ENCODE measurements around the gene MINPP1. TPM values are rescaled to one million over a fixed set of nuclear protein-coding genes. Genes with fewer than 3 reads are reported as not detected.

The MINPP1 gene
- total and polyA plus RNA-seq, 2 of the 4 experiments (the other 2 are of a cell fraction) = 11.7 to 14.4 TPM

DNA sequence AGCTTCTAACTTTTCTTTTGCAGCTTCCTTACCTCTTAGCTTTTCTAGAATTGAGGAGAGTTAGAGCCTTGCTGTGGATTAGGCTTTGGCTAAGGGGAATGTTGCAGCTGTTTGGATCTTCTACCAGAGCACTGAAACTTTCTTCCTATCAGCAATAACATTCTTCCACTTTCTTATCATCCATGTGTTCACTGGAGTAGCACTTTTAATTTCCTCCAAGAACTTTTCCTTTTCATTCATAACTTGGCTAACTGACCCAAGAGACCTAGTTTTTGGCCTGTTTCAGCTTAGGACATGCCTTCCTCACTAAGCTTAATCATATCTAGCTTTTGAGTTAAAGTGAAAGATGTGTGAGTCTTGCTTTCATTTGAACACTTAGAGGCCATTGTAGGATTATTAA, 19.6 kb downstream of the MINPP1 start:
- no peak for ATAC-seq (ENCODE audit: low read depth)
- H3K4me3 ChIP-seq (ENCODE audit: insufficient read depth, low read depth, low read length) = no peak overlapping the region
- no peak overlapping the region for H3K18ac ChIP-seq (ENCODE audit: low read depth, low read length)
- no peak overlapping the region for H2AFZ ChIP-seq (replicated peaks; ENCODE audit: low read length, poor library complexity)
- no peak overlapping the region for H4K8ac ChIP-seq (ENCODE audit: low read depth in 2 of 2, low read length in 2 of 2)
- H3K14ac ChIP-seq (replicated peaks; ENCODE audit: low read depth, low read length) = no peak overlapping the region
- ChIA-PET CTCF (no interaction called here), POLR2A (ENCODE audit: unreplicated experiment) (no interaction called here)
- no peak overlapping the region for H2AK5ac ChIP-seq (ENCODE audit: low read depth, low read length)
- intact Hi-C loops (cut with micrococcal nuclease) (no loop called here), dilution Hi-C loops (cut with HindIII; ENCODE audit: low sequenced_read_pairs, unreplicated experiment) (no loop called here), in situ Hi-C loops (cut with MboI; ENCODE audit: low sequenced_read_pairs) (loop anchor here (25.0 kb wide), 1 partner anchor 312 kb away; no protein-coding TSS in a partner anchor)
- H3K4me1 ChIP-seq (ENCODE audit: control insufficient read depth, insufficient read depth, low read length) = no peaks in the 10 kb centered on the region
- no peaks in the 10 kb centered on the region for H3K9me3 ChIP-seq (ENCODE audit: control insufficient read depth, insufficient read depth, low read length)
- H3K79me1 ChIP-seq (ENCODE audit: low read depth in 1 of 2, low read length in 2 of 2) = peaks cover 7 to 13% of the 10 kb centered on the region in 2 experiments
- H4K20me1 ChIP-seq (ENCODE audit: insufficient read depth, low read length) = no peaks in the 10 kb centered on the region
- no peak overlapping the region; the same call in 1 of the 2 replicates for H3K23ac ChIP-seq (ENCODE audit: low read depth, low read length)
- no peak overlapping the region for H2AK9ac ChIP-seq (replicated peaks; ENCODE audit: low read depth, low read length, poor library complexity)
- no peak overlapping the region for H3K4me2 ChIP-seq (ENCODE audit: low read depth, low read length)
- no peak overlapping the region for H2BK120ac ChIP-seq (ENCODE audit: low read depth, low read length)
- no peak overlapping the region for H2BK15ac ChIP-seq (ENCODE audit: low read depth, low read length)
- H4K91ac ChIP-seq (ENCODE audit: insufficient read depth, low read depth, low read length) = no peak overlapping the region
- H2BK20ac ChIP-seq (ENCODE audit: low read depth, low read length) = no peak overlapping the region
- no peak overlapping the region for H4K5ac ChIP-seq (ENCODE audit: low read depth, low read length)
- TF ChIP-seq MAZ (IDR thresholded peaks at IDR 0.05; ENCODE audit: borderline replicate concordance, low read depth, low read length) = no peak
- no peak for TF ChIP-seq POLR2A (IDR thresholded peaks at IDR 0.05; ENCODE audit: low read depth, low read length)
- TF ChIP-seq ELK1 (IDR thresholded peaks at IDR 0.05; ENCODE audit: borderline replicate concordance, low read depth, low read length) = no peak
- no peak for TF ChIP-seq CHD1 (IDR thresholded peaks at IDR 0.05; ENCODE audit: low read depth, low read length)
- no peak for TF ChIP-seq MAFK (IDR thresholded peaks at IDR 0.05; ENCODE audit: low read depth, low read length)
- no peak for TF ChIP-seq BHLHE40 (IDR thresholded peaks at IDR 0.05; ENCODE audit: low read depth, low read length)
- no peak for TF ChIP-seq CEBPB (IDR thresholded peaks at IDR 0.05; ENCODE audit: low read depth, low read length)
- TF ChIP-seq NFE2L2 (IDR thresholded peaks at IDR 0.05; ENCODE audit: low read depth, low read length) = no peak
- TF ChIP-seq RCOR1 (IDR thresholded peaks at IDR 0.05; ENCODE audit: insufficient replicate concordance, low read length) = no peak
- TF ChIP-seq, protein P1, sequence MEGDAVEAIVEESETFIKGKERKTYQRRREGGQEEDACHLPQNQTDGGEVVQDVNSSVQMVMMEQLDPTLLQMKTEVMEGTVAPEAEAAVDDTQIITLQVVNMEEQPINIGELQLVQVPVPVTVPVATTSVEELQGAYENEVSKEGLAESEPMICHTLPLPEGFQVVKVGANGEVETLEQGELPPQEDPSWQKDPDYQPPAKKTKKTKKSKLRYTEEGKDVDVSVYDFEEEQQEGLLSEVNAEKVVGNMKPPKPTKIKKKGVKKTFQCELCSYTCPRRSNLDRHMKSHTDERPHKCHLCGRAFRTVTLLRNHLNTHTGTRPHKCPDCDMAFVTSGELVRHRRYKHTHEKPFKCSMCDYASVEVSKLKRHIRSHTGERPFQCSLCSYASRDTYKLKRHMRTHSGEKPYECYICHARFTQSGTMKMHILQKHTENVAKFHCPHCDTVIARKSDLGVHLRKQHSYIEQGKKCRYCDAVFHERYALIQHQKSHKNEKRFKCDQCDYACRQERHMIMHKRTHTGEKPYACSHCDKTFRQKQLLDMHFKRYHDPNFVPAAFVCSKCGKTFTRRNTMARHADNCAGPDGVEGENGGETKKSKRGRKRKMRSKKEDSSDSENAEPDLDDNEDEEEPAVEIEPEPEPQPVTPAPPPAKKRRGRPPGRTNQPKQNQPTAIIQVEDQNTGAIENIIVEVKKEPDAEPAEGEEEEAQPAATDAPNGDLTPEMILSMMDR (conservative IDR thresholded peaks at IDR 0.05; ENCODE audit: low read depth, low read length) = no peak
- no peak for TF ChIP-seq MXI1 (IDR thresholded peaks at IDR 0.05; ENCODE audit: borderline replicate concordance, low read depth, low read length)
- TF ChIP-seq FOS (IDR thresholded peaks at IDR 0.05; ENCODE audit: low read depth, low read length) = no peak
- TF ChIP-seq RFX5 (IDR thresholded peaks at IDR 0.05; ENCODE audit: low read depth, low read length) = no peak
- TF ChIP-seq, protein P2, sequence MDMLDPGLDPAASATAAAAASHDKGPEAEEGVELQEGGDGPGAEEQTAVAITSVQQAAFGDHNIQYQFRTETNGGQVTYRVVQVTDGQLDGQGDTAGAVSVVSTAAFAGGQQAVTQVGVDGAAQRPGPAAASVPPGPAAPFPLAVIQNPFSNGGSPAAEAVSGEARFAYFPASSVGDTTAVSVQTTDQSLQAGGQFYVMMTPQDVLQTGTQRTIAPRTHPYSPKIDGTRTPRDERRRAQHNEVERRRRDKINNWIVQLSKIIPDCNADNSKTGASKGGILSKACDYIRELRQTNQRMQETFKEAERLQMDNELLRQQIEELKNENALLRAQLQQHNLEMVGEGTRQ (IDR thresholded peaks at IDR 0.05; ENCODE audit: low read depth, low read length) = no peak
- no peak overlapping the region for H3K9ac ChIP-seq (ENCODE audit: low read depth, low read length)
- H3K27ac ChIP-seq (ENCODE audit: insufficient read depth, low read length) = no peak overlapping the region
- H3K56ac ChIP-seq (ENCODE audit: extremely low read depth, insufficient read depth, low read length) = no peak overlapping the region
- no peaks in the 10 kb centered on the region for H3K9me1 ChIP-seq (ENCODE audit: insufficient read depth, low read length)
- no peak for DNase-seq
- H3K36me3 ChIP-seq (ENCODE audit: control insufficient read depth, insufficient read depth, low read length) = peaks cover 6% of the 10 kb centered on the region
- H2BK5ac ChIP-seq (ENCODE audit: low read depth, low read length, poor library complexity, severe bottlenecking) = no peak overlapping the region
- H3K4ac ChIP-seq (ENCODE audit: low read depth, low read length) = no peak overlapping the region
- H3K27me3 ChIP-seq (ENCODE audit: control insufficient read depth, insufficient read depth, low read length) = no peaks in the 10 kb centered on the region
- no TSS peak for BruUV-seq (replicated peaks)
